Fibroblast of villous mesenchyme (primary cell): ENCODE data around the gene ALDH3A1. TPM values are rescaled to one million over a fixed set of nuclear protein-coding genes. Genes with fewer than 3 reads are reported as not detected.

Experiments used
- DNase-seq: peaks from one replicate; pipeline ENCODE4 v3.0.0-alpha.2; 2010; ENCODE audit warnings: low read depth
- H3K4me3 ChIP-seq: 2 replicates; pipeline ENCODE4 v1.5.1; 2011; ENCODE audit warnings: low read depth, mild to moderate bottlenecking, low read length
- CTCF ChIP-seq: IDR thresholded peaks from 2 replicates; pipeline ENCODE4 v1.5.1; 2012; ENCODE audit warnings: low read depth, mild to moderate bottlenecking, low read length; ENCODE audit not compliant: insufficient read depth
- total RNA-seq: library from RNA; depleted of rRNA; stranded (reverse); fragments of >200 nt; gene quantifications from 2 replicates; pipeline ENCODE4 v1.2.3, GENCODE V29; 2012

The ALDH3A1 gene
- total RNA-seq, 1 donor, result not detected

- DNase-seq, result no peak
- no peak overlapping the region for H3K4me3 ChIP-seq
- TF ChIP-seq CTCF, result no peak
These were observed 4.3 kb upstream of the ALDH3A1 start for GRCh38 chr17:19752216-19753050.

GRCh38 chr17:19750835-19751234, 2.7 kb upstream of the ALDH3A1 start:
- DNase-seq, result no peak
- no peak overlapping the region for H3K4me3 ChIP-seq
- TF ChIP-seq CTCF, result no peak

GRCh38 chr17:19750020-19750572, 2.0 kb upstream of the ALDH3A1 start:
- TF ChIP-seq CTCF, result no peak
- no peak overlapping the region for H3K4me3 ChIP-seq
- DNase-seq, result no peak

- H3K4me3 ChIP-seq, result no peak overlapping the region
- no peak for TF ChIP-seq CTCF
- DNase-seq, result no peak
These were observed 702 bp upstream of the ALDH3A1 start for GRCh38 chr17:19748807-19749193.

GRCh38 chr17:19747159-19747719, 859 bp downstream of the ALDH3A1 start:
- no peak for DNase-seq
- H3K4me3 ChIP-seq, result no peak overlapping the region
- no peak for TF ChIP-seq CTCF

GRCh38 chr17:19746517-19746916, 1.6 kb downstream of the ALDH3A1 start:
- no peak for TF ChIP-seq CTCF
- no peak for DNase-seq
- no peak overlapping the region for H3K4me3 ChIP-seq
